Esophagus squamous epithelium (tissue), 5 donors: ENCODE measurements around the gene KATNIP. TPM values are rescaled to one million over a fixed set of nuclear protein-coding genes. Genes with fewer than 3 reads are reported as not detected.

Experiments
- DNase-seq: peaks from one replicate; lab custom pipeline; 2025; lab: John Stamatoyannopoulos, UW
- H3K27ac ChIP-seq, 4 donors: fragments of 200-600 bp; sonication (generic); one replicate each; pipeline ENCODE4 v1.5.1; 2016 to 2019; ENCODE audit warnings: mild to moderate bottlenecking in 1 of 4
- H3K27me3 ChIP-seq, 4 donors: fragments of 200-600 bp; sonication (generic); 1 replicate in 3 of 4; 2 replicates in 1 of 4; pipeline versions ENCODE4 v1.5.1 to v1.6.0; 2017 to 2021; ENCODE audit warnings: antibody characterized with exemption in 1 of 4
- H3K36me3 ChIP-seq, 3 donors: fragments of 200-600 bp; sonication (generic); one replicate each; pipeline ENCODE4 v1.5.1; 2016 to 2019
- H3K4me1 ChIP-seq, 3 donors: fragments of 200-600 bp; sonication (generic); one replicate each; pipeline ENCODE4 v1.5.1; 2017 to 2019
- H3K4me3 ChIP-seq, 4 donors: fragments of 200-600 bp; sonication (generic); 1 replicate in 3 of 4; 2 replicates in 1 of 4; pipeline ENCODE4 v1.5.1; 2016 to 2019; ENCODE audit warnings: mild to moderate bottlenecking in 2 of 4, moderate library complexity in 1 of 4
- H3K9me3 ChIP-seq, 3 donors: fragments of 200-600 bp; sonication (generic); one replicate each; pipeline ENCODE4 v1.5.1; 2016 to 2019
- POLR2A ChIP-seq, 4 donors: fragments of 450-650 bp; IDR thresholded peaks; one replicate each; pipeline ENCODE4 v1.6.1; 2017; ENCODE audit warnings: antibody characterized with exemption in 4 of 4, mild to moderate bottlenecking in 4 of 4, moderate library complexity in 3 of 4
- whole genome bisulfite sequencing, 2 donors: methylation state at CpG; one replicate each; pipeline ENCODE4 v1.1.5; 2018; 5-methylcytosine and 5-hydroxymethylcytosine counted together
- intact Hi-C: fragments of 100-400 bp; cut with DNase I; formaldehyde crosslinking; loops from one replicate; pipeline ENCODE4 v1.15.0; 2022
- total RNA-seq, 4 donors: library from RNA; depleted of rRNA; stranded (reverse); fragments of >200 nt; gene quantifications; one replicate each; pipeline ENCODE4 v1.1.0, GENCODE V29; 2016
- TF ChIP-seq, protein P1 (sequence below), 6 experiments: fragments of 450-650 bp in 4 of 6; fragments of 200-600 bp in 2 of 6; sonication (generic) in 2 of 6; IDR thresholded peaks; one replicate each; pipeline ENCODE4 v1.5.1; 2016 to 2019; ENCODE audit warnings: antibody characterized with exemption in 6 of 6, mild to moderate bottlenecking in 4 of 6, moderate library complexity in 4 of 6
- donor health status: DM: yes; HTN: yes; CAD: no.

The KATNIP gene
- total RNA-seq, 4 donors from 2014 or later: 17.5 to 32.2 (median 25.5) TPM

- no peak for DNase-seq
- H3K9me3 ChIP-seq: no peaks in the 10 kb centered on the region
- H3K36me3 ChIP-seq: peaks cover 66 to 100% (median 78%) of the 10 kb centered on the region in 3 donors
- peaks cover 0 to 34% (median 0%) of the 10 kb centered on the region in 3 donors for H3K4me1 ChIP-seq
- H3K27me3 ChIP-seq: no peaks in the 10 kb centered on the region
- no peak overlapping the region for H3K4me3 ChIP-seq
- H3K27ac ChIP-seq: peak overlapping the region in 1 of 4 donors; percentile 76
- intact Hi-C loops: no loop called here
- 95% methylated on average over 11 to 13 of the region's 17 CpGs for WGBS, 2 donors
- TF ChIP-seq POLR2A (IDR thresholded peaks at IDR 0.05): no peak
- TF ChIP-seq, protein P1, sequence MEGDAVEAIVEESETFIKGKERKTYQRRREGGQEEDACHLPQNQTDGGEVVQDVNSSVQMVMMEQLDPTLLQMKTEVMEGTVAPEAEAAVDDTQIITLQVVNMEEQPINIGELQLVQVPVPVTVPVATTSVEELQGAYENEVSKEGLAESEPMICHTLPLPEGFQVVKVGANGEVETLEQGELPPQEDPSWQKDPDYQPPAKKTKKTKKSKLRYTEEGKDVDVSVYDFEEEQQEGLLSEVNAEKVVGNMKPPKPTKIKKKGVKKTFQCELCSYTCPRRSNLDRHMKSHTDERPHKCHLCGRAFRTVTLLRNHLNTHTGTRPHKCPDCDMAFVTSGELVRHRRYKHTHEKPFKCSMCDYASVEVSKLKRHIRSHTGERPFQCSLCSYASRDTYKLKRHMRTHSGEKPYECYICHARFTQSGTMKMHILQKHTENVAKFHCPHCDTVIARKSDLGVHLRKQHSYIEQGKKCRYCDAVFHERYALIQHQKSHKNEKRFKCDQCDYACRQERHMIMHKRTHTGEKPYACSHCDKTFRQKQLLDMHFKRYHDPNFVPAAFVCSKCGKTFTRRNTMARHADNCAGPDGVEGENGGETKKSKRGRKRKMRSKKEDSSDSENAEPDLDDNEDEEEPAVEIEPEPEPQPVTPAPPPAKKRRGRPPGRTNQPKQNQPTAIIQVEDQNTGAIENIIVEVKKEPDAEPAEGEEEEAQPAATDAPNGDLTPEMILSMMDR (IDR thresholded peaks at IDR 0.05): no peak
Observed at GRCh38 chr16:27506771-27507170, 43.2 kb upstream of the KATNIP start.

- intact Hi-C loops: no loop called here
- no peak overlapping the region for H3K4me3 ChIP-seq
- 90 to 94% methylated on average over 8 to 9 of the region's 9 CpGs for WGBS, 2 donors
- DNase-seq: no peak
- H3K4me1 ChIP-seq: peaks cover 0 to 33% (median 0%) of the 10 kb centered on the region in 3 donors
- H3K9me3 ChIP-seq: no peaks in the 10 kb centered on the region
- no peak overlapping the region for H3K27ac ChIP-seq
- peaks cover 54 to 100% (median 62%) of the 10 kb centered on the region in 3 donors for H3K36me3 ChIP-seq
- peak in 1 of 4 donors; percentile 9 for TF ChIP-seq POLR2A (IDR thresholded peaks at IDR 0.05)
- TF ChIP-seq, protein P1 (IDR thresholded peaks at IDR 0.05): no peak
- H3K27me3 ChIP-seq: no peaks in the 10 kb centered on the region
Observed at GRCh38 chr16:27508476-27508875, 41.5 kb upstream of the KATNIP start.

- no peaks in the 10 kb centered on the region for H3K4me1 ChIP-seq
- intact Hi-C loops: no loop called here
- DNase-seq: no peak
- no peak overlapping the region for H3K4me3 ChIP-seq
- no peak overlapping the region for H3K27ac ChIP-seq
- TF ChIP-seq, protein P1 (IDR thresholded peaks at IDR 0.05): no peak
- no peak for TF ChIP-seq POLR2A (IDR thresholded peaks at IDR 0.05)
- H3K36me3 ChIP-seq: peaks cover 32 to 100% (median 37%) of the 10 kb centered on the region in 3 donors
- WGBS, 2 donors: 84 to 86% methylated on average over 15 to 21 of the region's 22 CpGs
- no peaks in the 10 kb centered on the region for H3K9me3 ChIP-seq
- H3K27me3 ChIP-seq: no peaks in the 10 kb centered on the region
Observed at GRCh38 chr16:27511657-27512448, 38.1 kb upstream of the KATNIP start.

DNA sequence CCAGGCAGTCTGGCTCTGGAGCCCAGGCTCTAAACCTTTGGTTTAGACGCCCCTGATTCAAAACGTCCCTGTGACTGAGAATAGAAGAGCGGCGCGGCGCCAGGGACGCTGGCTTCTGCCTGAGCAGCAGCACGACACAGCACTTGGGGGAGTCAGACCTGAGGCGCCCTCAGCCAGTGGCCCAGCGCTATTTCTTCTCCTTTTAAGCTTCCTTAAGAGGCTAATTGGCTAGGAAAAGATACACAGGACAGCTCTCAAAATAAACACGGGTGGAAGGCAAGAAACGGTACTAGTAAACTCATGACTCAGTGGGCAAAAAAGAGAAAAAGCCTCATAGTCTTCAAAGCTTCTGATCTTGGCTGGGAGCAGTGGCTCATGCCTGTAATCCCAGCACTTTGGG is 35.1 kb upstream of the KATNIP start:
- Histone ChIP-seq H3K4me1 (no peaks in the 10 kb centered on the region), H3K9me3 (no peaks in the 10 kb centered on the region), H3K27me3 (no peaks in the 10 kb centered on the region), H3K27ac (no peak overlapping the region), H3K36me3 (peaks cover 13 to 100% (median 20%) of the 10 kb centered on the region in 3 donors), H3K4me3 (no peak overlapping the region)
- TF ChIP-seq, protein P1 (IDR thresholded peaks at IDR 0.05): no peak
- TF ChIP-seq POLR2A (IDR thresholded peaks at IDR 0.05): no peak
- WGBS, 2 donors: 79 to 86% methylated on average over 11 to 12 of the region's 12 CpGs
- intact Hi-C loops: no loop called here
- DNase-seq: no peak

- no peak overlapping the region for H3K4me3 ChIP-seq
- no peaks in the 10 kb centered on the region for H3K9me3 ChIP-seq
- no peaks in the 10 kb centered on the region for H3K27me3 ChIP-seq
- H3K36me3 ChIP-seq: peaks cover 9 to 100% (median 13%) of the 10 kb centered on the region in 3 donors
- no peak for DNase-seq
- intact Hi-C loops: no loop called here
- no peak overlapping the region for H3K27ac ChIP-seq
- peaks cover 0 to 2% (median 0%) of the 10 kb centered on the region in 3 donors for H3K4me1 ChIP-seq
- TF ChIP-seq POLR2A (IDR thresholded peaks at IDR 0.05): no peak
- TF ChIP-seq, protein P1 (IDR thresholded peaks at IDR 0.05): peak in 5 of 6 experiments; percentile 27 to 70 (median 41)
- 60 to 77% methylated on average over 1 to 3 of the region's 9 CpGs for WGBS, 2 donors
Observed at GRCh38 chr16:27515874-27516353, 34.0 kb upstream of the KATNIP start.
